Hepatocyte (in vitro differentiated cells): ENCODE results near the gene SLC22A9. TPM values are rescaled to one million over a fixed set of nuclear protein-coding genes. Genes with fewer than 3 reads are reported as not detected.

Experiments used
- DNase-seq: peaks from one replicate; pipeline ENCODE4 v3.0.0-alpha.2; 2016; ENCODE audit warnings: low spot score
- H2AFZ ChIP-seq: fragments of 200-600 bp; sonication (generic); 2 replicates; pipeline ENCODE4 v1.6.0; 2016; ENCODE audit warnings: antibody characterized with exemption, mild to moderate bottlenecking
- H3K27ac ChIP-seq: fragments of 200-600 bp; sonication (generic); 2 replicates; pipeline ENCODE4 v1.5.1; 2016; ENCODE audit warnings: mild to moderate bottlenecking
- H3K27me3 ChIP-seq: fragments of 200-600 bp; sonication (generic); 2 replicates; pipeline ENCODE4 v1.6.1; 2016
- H3K36me3 ChIP-seq: fragments of 200-600 bp; sonication (generic); replicated peaks from 2 replicates; pipeline ENCODE4 v1.5.1; 2016; ENCODE audit warnings: low read depth; ENCODE audit not compliant: insufficient read depth
- H3K4me1 ChIP-seq: fragments of 200-600 bp; sonication (generic); 2 replicates; pipeline ENCODE4 v1.5.1; 2016; ENCODE audit warnings: mild to moderate bottlenecking, moderate library complexity; ENCODE audit not compliant: insufficient read depth
- H3K4me2 ChIP-seq: fragments of 200-600 bp; sonication (generic); 2 replicates; pipeline ENCODE4 v1.6.0; 2016
- H3K4me3 ChIP-seq: fragments of 200-600 bp; sonication (generic); 2 replicates; pipeline ENCODE4 v1.5.1; 2016; ENCODE audit warnings: mild to moderate bottlenecking
- H3K79me2 ChIP-seq: fragments of 200-600 bp; sonication (generic); 2 replicates; pipeline ENCODE4 v1.6.0; 2017; ENCODE audit warnings: mild to moderate bottlenecking
- H3K9me2 ChIP-seq: fragments of 200-600 bp; sonication (generic); replicated peaks from 2 replicates; pipeline ENCODE4 v1.6.0; 2017; ENCODE audit warnings: mild to moderate bottlenecking; ENCODE audit not compliant: insufficient read depth
- H3K9me3 ChIP-seq: fragments of 200-600 bp; sonication (generic); 2 replicates; pipeline ENCODE4 v1.5.1; 2016; ENCODE audit warnings: low read depth, mild to moderate bottlenecking
- H4K20me1 ChIP-seq: fragments of 200-600 bp; sonication (generic); 2 replicates; pipeline ENCODE4 v1.6.0; 2016; ENCODE audit warnings: mild to moderate bottlenecking; ENCODE audit not compliant: insufficient read depth, poor library complexity, severe bottlenecking
- CTCF ChIP-seq: fragments of 200-600 bp; sonication (generic); IDR thresholded peaks from 2 replicates; pipeline ENCODE4 v1.5.1; 2016; ENCODE audit warnings: antibody characterized with exemption, mild to moderate bottlenecking; ENCODE audit not compliant: poor library complexity
- EZH2 ChIP-seq: fragments of 200-600 bp; sonication (generic); IDR thresholded peaks from 2 replicates; pipeline ENCODE4 v1.6.1; 2016; ENCODE audit warnings: antibody characterized with exemption, mild to moderate bottlenecking, borderline replicate concordance
- EZH2phosphoT487 ChIP-seq: fragments of 200-600 bp; sonication (generic); IDR thresholded peaks from one replicate; pipeline ENCODE4 v1.6.1; 2018; ENCODE audit warnings: antibody characterized with exemption, mild to moderate bottlenecking, low read depth, moderate library complexity; ENCODE audit not compliant: unreplicated experiment, severe bottlenecking
- WGBS: methylation state at CpG from one replicate; pipeline ENCODE4 v1.1.6; 2016; ENCODE audit warnings: low lambda C conversion rate; ENCODE audit errors: missing lambda C conversion rate; 5-methylcytosine and 5-hydroxymethylcytosine counted together
- polyA plus RNA-seq: library from polyadenylated mRNA; unstranded; fragments of >200 nt; fragmentation: Nextera tagmentation; extraction: Ambion mirVana; gene quantifications from 2 replicates; pipeline ENCODE4 v1.2.1, GENCODE V29; 2016
- total RNA-seq: library from RNA; depleted of rRNA; stranded (reverse); fragments of >200 nt; gene quantifications from 2 replicates; pipeline ENCODE4 v1.2.3, GENCODE V29; 2014

Gene SLC22A9
- total and polyA plus RNA-seq, 2 experiments from 2014 or later = 17.1 to 36.3 TPM

DNA sequence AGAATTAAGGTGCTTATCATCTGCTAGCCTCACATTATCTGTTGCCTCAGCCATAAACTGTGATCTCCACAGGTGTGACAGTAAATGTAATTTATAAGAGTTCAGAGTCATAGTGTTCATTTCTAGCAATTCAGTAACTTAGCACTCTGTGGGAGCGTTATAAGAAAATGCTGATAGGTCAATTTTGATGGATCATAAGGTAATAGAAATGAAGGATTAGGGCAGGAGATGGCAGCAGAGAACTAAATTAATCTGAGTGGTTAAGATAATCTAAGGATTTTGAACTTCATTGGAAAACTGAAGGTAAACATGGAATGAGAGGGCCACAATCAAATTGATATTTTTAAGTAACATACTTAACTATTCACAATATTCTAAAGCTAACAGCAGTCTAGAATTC lies 26.5 kb upstream of the SLC22A9 start:
- no peak for DNase-seq
- no peak overlapping the region for H2AFZ ChIP-seq
- no peaks in the 10 kb centered on the region for H3K36me3 ChIP-seq
- no peak overlapping the region for H3K27ac ChIP-seq
- no peaks in the 10 kb centered on the region for H3K9me3 ChIP-seq
- no peaks in the 10 kb centered on the region for H3K27me3 ChIP-seq
- no peak for TF ChIP-seq CTCF
- TF ChIP-seq EZH2phosphoT487 = no peak
- no peak for TF ChIP-seq EZH2
- H3K4me2 ChIP-seq = no peak overlapping the region
- WGBS = 88% methylated on average over 1 of the region's 1 CpG
- no peak overlapping the region for H3K4me3 ChIP-seq
- no peaks in the 10 kb centered on the region for H3K79me2 ChIP-seq
- H3K9me2 ChIP-seq = no peaks in the 10 kb centered on the region
- H3K4me1 ChIP-seq = no peaks in the 10 kb centered on the region
- H4K20me1 ChIP-seq = no peaks in the 10 kb centered on the region

DNA sequence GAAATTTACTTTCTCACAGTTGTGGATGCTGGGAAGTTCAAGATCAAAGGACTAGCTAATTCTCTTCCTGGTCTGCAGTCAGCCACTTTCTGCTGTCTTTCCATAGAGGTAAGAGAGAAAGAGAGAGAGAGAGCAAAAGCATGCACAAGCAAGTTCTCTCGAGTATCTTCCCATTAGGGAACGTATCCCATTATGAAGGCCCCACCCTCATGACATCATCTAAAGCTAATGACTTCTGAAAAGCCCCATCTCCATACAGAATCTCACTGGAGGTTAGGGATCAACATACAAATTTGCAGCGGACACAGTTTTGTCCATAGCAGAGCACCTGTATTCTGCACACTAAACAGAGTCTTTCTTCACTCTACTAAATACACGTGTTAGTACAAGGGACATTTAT lies 17.4 kb upstream of the SLC22A9 start:
- Histone ChIP-seq H3K79me2 (no peaks in the 10 kb centered on the region), H3K27ac (no peak overlapping the region), H3K4me3 (no peak overlapping the region), H4K20me1 (no peaks in the 10 kb centered on the region), H3K4me2 (no peak overlapping the region), H3K9me3 (no peaks in the 10 kb centered on the region), H3K9me2 (no peaks in the 10 kb centered on the region), H3K4me1 (no peaks in the 10 kb centered on the region), H3K27me3 (no peaks in the 10 kb centered on the region), H2AFZ (no peak overlapping the region), H3K36me3 (no peaks in the 10 kb centered on the region)
- 77% methylated on average over 4 of the region's 4 CpGs for WGBS
- TF ChIP-seq CTCF (no peak), EZH2 (no peak), EZH2phosphoT487 (no peak)
- no peak for DNase-seq

- no peak overlapping the region for H2AFZ ChIP-seq
- H3K36me3 ChIP-seq = no peaks in the 10 kb centered on the region
- no peak overlapping the region for H3K4me2 ChIP-seq
- no peaks in the 10 kb centered on the region for H3K79me2 ChIP-seq
- H3K27ac ChIP-seq = no peak overlapping the region
- H4K20me1 ChIP-seq = no peaks in the 10 kb centered on the region
- no peaks in the 10 kb centered on the region for H3K4me1 ChIP-seq
- H3K27me3 ChIP-seq = no peaks in the 10 kb centered on the region
- peaks cover 2% of the 10 kb centered on the region for H3K9me2 ChIP-seq
- H3K4me3 ChIP-seq = no peak overlapping the region
- WGBS = 77% methylated on average over 1 of the region's 1 CpG
- no peaks in the 10 kb centered on the region for H3K9me3 ChIP-seq
- TF ChIP-seq EZH2phosphoT487 (no peak), CTCF (no peak), EZH2 (no peak)
- no peak for DNase-seq
Observed at GRCh38 chr11:63362196-63362793, 7.3 kb upstream of the SLC22A9 start.
